ENCODE measurements around the gene ATP2A1.

DNA sequence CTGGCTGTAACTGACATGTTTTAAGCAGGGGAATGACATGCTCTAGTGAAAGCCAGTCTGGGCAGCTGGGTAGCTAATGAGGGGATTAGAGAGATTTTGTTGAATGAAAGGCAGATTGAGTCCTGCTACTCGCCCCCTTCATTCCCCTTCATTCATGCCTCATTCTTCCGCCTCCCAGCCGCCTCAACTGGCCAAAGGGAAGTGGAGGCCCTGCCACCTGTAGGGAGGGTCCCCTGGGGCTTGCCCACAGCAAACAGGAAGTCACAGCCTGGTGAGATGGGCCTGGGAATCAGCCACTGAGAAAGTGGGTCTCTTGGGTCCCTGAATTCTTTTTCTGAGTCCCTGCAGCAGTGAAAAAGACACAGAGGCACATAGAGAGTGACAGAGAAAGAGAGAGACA, 52.4 kb downstream of the ATP2A1 start:
- TF ChIP-seq, protein P1, sequence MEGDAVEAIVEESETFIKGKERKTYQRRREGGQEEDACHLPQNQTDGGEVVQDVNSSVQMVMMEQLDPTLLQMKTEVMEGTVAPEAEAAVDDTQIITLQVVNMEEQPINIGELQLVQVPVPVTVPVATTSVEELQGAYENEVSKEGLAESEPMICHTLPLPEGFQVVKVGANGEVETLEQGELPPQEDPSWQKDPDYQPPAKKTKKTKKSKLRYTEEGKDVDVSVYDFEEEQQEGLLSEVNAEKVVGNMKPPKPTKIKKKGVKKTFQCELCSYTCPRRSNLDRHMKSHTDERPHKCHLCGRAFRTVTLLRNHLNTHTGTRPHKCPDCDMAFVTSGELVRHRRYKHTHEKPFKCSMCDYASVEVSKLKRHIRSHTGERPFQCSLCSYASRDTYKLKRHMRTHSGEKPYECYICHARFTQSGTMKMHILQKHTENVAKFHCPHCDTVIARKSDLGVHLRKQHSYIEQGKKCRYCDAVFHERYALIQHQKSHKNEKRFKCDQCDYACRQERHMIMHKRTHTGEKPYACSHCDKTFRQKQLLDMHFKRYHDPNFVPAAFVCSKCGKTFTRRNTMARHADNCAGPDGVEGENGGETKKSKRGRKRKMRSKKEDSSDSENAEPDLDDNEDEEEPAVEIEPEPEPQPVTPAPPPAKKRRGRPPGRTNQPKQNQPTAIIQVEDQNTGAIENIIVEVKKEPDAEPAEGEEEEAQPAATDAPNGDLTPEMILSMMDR (IDR thresholded peaks at IDR 0.05): no peak
- no peak for TF ChIP-seq POLR2A (IDR thresholded peaks at IDR 0.05)

All from uterus (tissue), 2 donors.